Muscle layer of duodenum (tissue), 2 donors: ENCODE measurements around the gene CYP4V2.

Experiments
- H3K27ac ChIP-seq: one replicate; pipeline ENCODE4 v1.7.0; 2013; ENCODE audit warnings: mild to moderate bottlenecking, low read length
- H3K27me3 ChIP-seq: one replicate; pipeline ENCODE4 v1.7.0; 2013; ENCODE audit warnings: low read depth, mild to moderate bottlenecking, control low read depth, low read length
- H3K36me3 ChIP-seq, 2 donors: one replicate each; pipeline ENCODE4 v1.7.0; 2013; ENCODE audit warnings: low read length in 2 of 2, control low read depth in 1 of 2, mild to moderate bottlenecking in 1 of 2; ENCODE audit not compliant: insufficient read depth in 2 of 2, control insufficient read depth in 1 of 2
- H3K4me1 ChIP-seq, 2 donors: one replicate each; pipeline ENCODE4 v1.7.0; 2013; ENCODE audit warnings: low read length in 2 of 2, mild to moderate bottlenecking in 2 of 2, control low read depth in 1 of 2, moderate library complexity in 1 of 2; ENCODE audit not compliant: insufficient read depth in 2 of 2, control insufficient read depth in 1 of 2
- H3K4me3 ChIP-seq, 2 donors: one replicate each; pipeline ENCODE4 v1.7.0; 2013; ENCODE audit warnings: low read length in 2 of 2, low read depth in 1 of 2, mild to moderate bottlenecking in 1 of 2
- H3K9me3 ChIP-seq, 2 donors: one replicate each; pipeline ENCODE4 v1.7.0; 2013; ENCODE audit warnings: low read length in 2 of 2, control low read depth in 1 of 2, mild to moderate bottlenecking in 1 of 2; ENCODE audit not compliant: control insufficient read depth in 1 of 2
- donor health status: healthy.

Gene CYP4V2

GRCh38 chr4:186159613-186160012 lies 31.8 kb upstream of the CYP4V2 start:
- H3K4me1 ChIP-seq: no peaks in the 10 kb centered on the region
- no peaks in the 10 kb centered on the region for H3K9me3 ChIP-seq
- H3K36me3 ChIP-seq: peaks cover 0 to 22% of the 10 kb centered on the region in 2 donors
- no peak overlapping the region for H3K27ac ChIP-seq
- H3K27me3 ChIP-seq: no peaks in the 10 kb centered on the region
- H3K4me3 ChIP-seq: no peak overlapping the region

DNA sequence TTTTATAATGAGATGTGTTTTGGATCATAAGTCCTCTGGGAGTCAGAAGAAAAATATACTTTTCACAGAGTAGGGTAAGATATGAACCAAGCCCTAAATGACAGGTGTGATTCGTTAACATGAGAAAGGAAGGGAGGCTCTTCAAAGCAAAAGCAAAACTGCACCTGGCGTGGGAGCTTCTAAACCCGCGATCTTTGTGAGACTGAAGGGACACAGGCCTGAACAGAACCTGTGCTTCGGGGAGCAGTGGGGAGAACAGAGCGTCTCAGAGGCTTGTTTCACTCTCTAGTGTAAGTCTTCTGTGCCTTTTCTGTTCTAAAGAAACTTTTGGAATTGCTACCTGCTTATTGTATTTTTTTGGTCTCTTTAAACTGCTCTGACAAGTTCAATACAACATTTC lies 30.2 kb upstream of the CYP4V2 start:
- Histone ChIP-seq H3K4me1 (no peaks in the 10 kb centered on the region), H3K4me3 (no peak overlapping the region), H3K27ac (no peak overlapping the region), H3K9me3 (no peaks in the 10 kb centered on the region), H3K36me3 (peaks cover 0 to 31% of the 10 kb centered on the region in 2 donors), H3K27me3 (no peaks in the 10 kb centered on the region)

DNA sequence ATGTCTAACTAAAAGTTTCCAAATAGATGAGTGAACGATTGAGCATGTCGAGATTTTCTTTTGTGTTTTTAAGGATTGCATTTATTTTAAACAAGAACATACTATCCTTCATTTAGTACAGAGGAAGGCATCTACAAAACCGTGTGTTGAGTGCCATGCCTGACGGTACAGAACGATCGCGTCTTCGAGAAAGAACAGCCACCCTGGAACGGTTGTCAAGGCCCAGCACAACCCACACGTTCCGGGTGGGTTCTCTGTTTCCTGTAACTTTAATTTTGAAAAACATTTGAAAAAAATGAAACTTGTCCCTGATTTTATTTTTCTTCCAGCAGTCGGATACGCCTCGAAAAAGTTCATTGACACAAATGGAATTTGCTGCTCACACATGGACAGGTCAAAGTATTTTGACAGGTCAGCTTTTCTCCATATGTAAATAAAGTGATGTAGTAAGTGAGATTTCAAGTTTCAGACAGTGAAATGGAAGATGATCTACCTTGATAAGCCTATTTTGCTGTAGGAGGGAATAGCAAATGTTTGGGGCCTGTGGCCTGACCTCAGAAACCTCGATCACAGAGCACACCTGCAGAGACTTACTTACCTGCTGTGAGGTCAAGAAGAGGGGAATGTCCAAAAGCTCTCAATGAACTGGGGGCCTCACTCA lies 24.4 kb upstream of the CYP4V2 start:
- no peaks in the 10 kb centered on the region for H3K4me1 ChIP-seq
- H3K9me3 ChIP-seq: no peaks in the 10 kb centered on the region
- no peaks in the 10 kb centered on the region for H3K27me3 ChIP-seq
- H3K36me3 ChIP-seq: peaks cover 5 to 17% of the 10 kb centered on the region in 2 donors
- no peak overlapping the region for H3K4me3 ChIP-seq
- H3K27ac ChIP-seq: no peak overlapping the region

DNA sequence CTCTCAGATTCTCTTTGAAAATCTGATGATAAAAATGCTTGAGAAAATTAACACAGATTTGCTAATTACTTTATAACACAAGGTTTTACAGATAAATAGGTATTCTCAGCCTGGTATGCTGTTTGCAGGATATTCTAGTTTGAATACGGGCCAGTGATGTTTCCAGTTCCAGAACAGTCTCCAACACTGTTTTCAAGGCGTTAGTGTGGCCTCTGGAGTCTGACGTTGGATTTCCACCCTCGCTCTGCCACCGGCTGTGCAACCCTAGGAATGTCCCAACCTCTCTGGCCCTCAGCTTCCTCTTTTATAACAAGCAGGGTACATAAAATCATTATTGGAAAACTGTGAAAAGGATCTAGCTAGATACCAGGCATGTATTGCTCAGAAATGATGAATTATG lies 23.8 kb upstream of the CYP4V2 start:
- Histone ChIP-seq H3K36me3 (peaks cover 5 to 17% of the 10 kb centered on the region in 2 donors), H3K4me1 (no peaks in the 10 kb centered on the region), H3K9me3 (no peaks in the 10 kb centered on the region), H3K27me3 (no peaks in the 10 kb centered on the region), H3K27ac (no peak overlapping the region), H3K4me3 (no peak overlapping the region)

DNA sequence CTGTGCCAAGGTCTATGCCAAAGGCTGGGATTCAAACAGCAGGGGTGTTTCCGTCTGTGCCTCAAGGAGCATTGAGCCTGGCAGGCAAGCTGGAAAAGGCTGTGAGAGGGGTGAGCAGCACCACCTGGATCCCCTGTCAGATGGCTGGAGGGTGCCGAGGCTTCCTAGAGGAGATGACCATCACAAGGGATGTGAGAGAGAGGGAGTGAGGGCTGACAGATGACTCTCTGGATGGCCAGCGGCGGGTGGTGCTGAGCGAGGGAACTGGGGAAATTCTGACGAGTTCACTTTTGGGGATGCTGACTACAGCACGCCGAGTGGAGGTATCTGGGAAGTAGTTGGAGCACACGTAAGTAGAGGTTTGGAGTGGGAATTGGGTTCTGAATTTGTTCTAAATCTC lies 22.6 kb upstream of the CYP4V2 start:
- Histone ChIP-seq H3K4me3 (no peak overlapping the region), H3K4me1 (no peaks in the 10 kb centered on the region), H3K36me3 (peaks cover 5 to 17% of the 10 kb centered on the region in 2 donors), H3K9me3 (no peaks in the 10 kb centered on the region), H3K27ac (no peak overlapping the region), H3K27me3 (no peaks in the 10 kb centered on the region)

DNA sequence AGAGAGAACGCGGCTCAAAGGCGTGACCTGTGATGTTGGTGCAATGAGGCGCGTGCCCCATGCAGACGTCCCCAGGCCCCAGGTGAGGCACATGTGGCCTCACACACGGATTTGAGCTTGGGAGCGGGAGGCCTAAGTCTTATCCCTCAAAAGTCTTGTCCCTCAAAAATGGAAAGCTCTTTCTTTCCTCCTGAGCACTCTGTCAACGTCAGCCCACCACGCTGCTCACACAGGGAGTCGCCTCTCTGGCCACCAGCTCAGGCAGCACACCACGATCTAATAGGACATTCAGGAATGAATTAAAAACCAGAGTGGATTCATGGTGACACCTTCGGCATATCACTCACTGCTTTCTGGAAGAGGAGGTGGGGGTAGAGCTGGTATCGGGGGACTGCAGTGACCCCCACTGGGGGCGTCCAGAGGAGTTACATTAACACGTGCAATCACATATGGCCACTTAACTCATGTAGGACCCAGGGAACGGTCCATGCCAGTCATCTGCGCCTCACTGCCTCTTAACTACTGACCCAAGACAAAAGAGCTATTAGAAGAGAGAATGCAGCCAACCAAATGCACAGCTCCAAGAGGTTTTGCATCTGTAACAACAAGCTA lies 21.9 kb upstream of the CYP4V2 start:
- H3K27ac ChIP-seq: no peak overlapping the region
- peaks cover 5 to 17% of the 10 kb centered on the region in 2 donors for H3K36me3 ChIP-seq
- H3K4me1 ChIP-seq: no peaks in the 10 kb centered on the region
- no peak overlapping the region for H3K4me3 ChIP-seq
- no peaks in the 10 kb centered on the region for H3K27me3 ChIP-seq
- H3K9me3 ChIP-seq: no peaks in the 10 kb centered on the region

GRCh38 chr4:186169945-186170802 lies 21.2 kb upstream of the CYP4V2 start:
- Histone ChIP-seq H3K36me3 (peaks cover 5 to 12% of the 10 kb centered on the region in 2 donors), H3K9me3 (no peaks in the 10 kb centered on the region), H3K4me3 (no peak overlapping the region), H3K4me1 (no peaks in the 10 kb centered on the region), H3K27me3 (no peaks in the 10 kb centered on the region), H3K27ac (no peak overlapping the region)

GRCh38 chr4:186170966-186171365 lies 20.4 kb upstream of the CYP4V2 start:
- Histone ChIP-seq H3K27ac (no peak overlapping the region), H3K36me3 (peaks cover 5% of the 10 kb centered on the region in 2 donors), H3K9me3 (no peaks in the 10 kb centered on the region), H3K4me3 (no peak overlapping the region), H3K27me3 (no peaks in the 10 kb centered on the region), H3K4me1 (no peaks in the 10 kb centered on the region)

GRCh38 chr4:186172546-186172945 lies 18.8 kb upstream of the CYP4V2 start:
- Histone ChIP-seq H3K4me3 (no peak overlapping the region), H3K27ac (no peak overlapping the region), H3K9me3 (no peaks in the 10 kb centered on the region), H3K27me3 (no peaks in the 10 kb centered on the region), H3K36me3 (peaks cover 0 to 4% of the 10 kb centered on the region in 2 donors), H3K4me1 (no peaks in the 10 kb centered on the region)

DNA sequence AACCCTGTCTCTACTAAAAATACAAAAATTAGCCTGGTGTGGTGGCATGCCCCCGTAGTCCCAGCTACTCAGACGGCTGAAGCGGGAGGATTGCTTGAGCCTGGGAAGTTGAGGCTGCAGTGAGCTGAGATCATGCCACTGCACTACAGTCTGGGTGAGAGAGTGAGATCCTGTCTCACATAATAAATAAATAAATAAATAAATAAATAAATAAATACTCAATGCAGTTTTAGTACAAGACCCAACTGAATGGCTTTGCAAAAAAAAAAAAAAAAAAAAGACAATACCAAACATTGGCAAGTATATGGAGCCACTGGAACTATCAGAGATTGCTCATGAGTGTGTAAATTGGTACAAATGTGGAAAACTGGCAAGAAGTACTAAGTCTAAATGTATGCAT lies 3.3 kb upstream of the CYP4V2 start:
- peaks cover 7 to 16% of the 10 kb centered on the region in 2 donors for H3K4me1 ChIP-seq
- H3K36me3 ChIP-seq: no peaks in the 10 kb centered on the region
- H3K27me3 ChIP-seq: no peaks in the 10 kb centered on the region
- H3K9me3 ChIP-seq: no peaks in the 10 kb centered on the region
- no peak overlapping the region for H3K27ac ChIP-seq
- no peak overlapping the region for H3K4me3 ChIP-seq

- Histone ChIP-seq H3K36me3 (peaks cover 0 to 9% of the 10 kb centered on the region in 2 donors), H3K4me1 (peaks cover 7 to 29% of the 10 kb centered on the region in 2 donors), H3K4me3 (peak overlapping the region; percentile 91 to 94), H3K9me3 (no peaks in the 10 kb centered on the region), H3K27me3 (no peaks in the 10 kb centered on the region), H3K27ac (peak overlapping the region; percentile 94)
Observed at GRCh38 chr4:186189656-186190055, 1.7 kb upstream of the CYP4V2 start.
